Measurements from ENCODE around the gene ZNF784.

Gene ZNF784

GRCh38 chr19:55579766-55580621 is 44.4 kb downstream of the ZNF784 start (continued):
- TF ChIP-seq PATZ1 (tag by site-specific recombination; IDR thresholded peaks at IDR 0.05) (no peak; the same call in 1 of the 2 replicates), ZNF239 (tag by site-specific recombination; IDR thresholded peaks at IDR 0.05) (no peak), ZNF169 (tag by site-specific recombination; IDR thresholded peaks at IDR 0.05) (no peak)

- CTCF ChIA-PET, result no interaction called here
- H3K9me3 ChIP-seq (ENCODE audit: control insufficient read depth, insufficient read depth, low read depth, low read length), result no peaks in the 10 kb centered on the region
- POLR2A ChIA-PET, result interaction anchor here (1.2 kb wide), 1 partner anchor 20 kb away, joined by 3 read pairs; the partner anchor contains the start of gene FIZ1
- H3K4me3 ChIP-seq (ENCODE audit: low read depth, low read length), result peak overlapping the region; percentile 100
- TF ChIP-seq ZNF26 (tag by site-specific recombination; IDR thresholded peaks at IDR 0.05), result no peak
- H3K4me1 ChIP-seq (ENCODE audit: control insufficient read depth, insufficient read depth, low read length), result no peaks in the 10 kb centered on the region
- H3K27ac ChIP-seq (ENCODE audit: extremely low read depth, low read depth, low read length), result peak overlapping the region; percentile 80
- peaks cover 9 to 20% of the 10 kb centered on the region in 2 experiments; a peak in 2 of 3 replicates for H3K36me3 ChIP-seq (ENCODE audit: control insufficient read depth in 2 of 2, insufficient read depth in 1 of 2, low read length in 2 of 2)
Measured at GRCh38 chr19:55578761-55579747, 45.3 kb downstream of the ZNF784 start.

- Histone ChIP-seq H3K4me1 (ENCODE audit: control insufficient read depth, insufficient read depth, low read length) (no peaks in the 10 kb centered on the region), H3K9me3 (ENCODE audit: control insufficient read depth, insufficient read depth, low read depth, low read length) (no peaks in the 10 kb centered on the region)
Measured at GRCh38 chr19:55578031-55578760, 46.2 kb downstream of the ZNF784 start.

More at GRCh38 chr19:55578031-55578760, 46.2 kb downstream of the ZNF784 start:
- ChIA-PET CTCF (no interaction called here), POLR2A (interaction anchor here (1.2 kb wide), 1 partner anchor 21 kb away, joined by 3 read pairs; the partner anchor contains the start of gene FIZ1)
- Histone ChIP-seq H3K4me3 (ENCODE audit: low read depth, low read length) (no peak overlapping the region), H3K27ac (ENCODE audit: extremely low read depth, low read depth, low read length) (no peak overlapping the region), H3K36me3 (ENCODE audit: control insufficient read depth in 2 of 2, insufficient read depth in 1 of 2, low read length in 2 of 2) (peaks cover 9 to 20% of the 10 kb centered on the region in 2 experiments; a peak in 2 of 3 replicates)
- TF ChIP-seq KLF1 (tag by site-specific recombination; IDR thresholded peaks at IDR 0.05), result no peak
- TF ChIP-seq SP3 (tag by site-specific recombination; IDR thresholded peaks at IDR 0.05), result no peak
- no peak for TF ChIP-seq ZBTB44 (tag by site-specific recombination; IDR thresholded peaks at IDR 0.05)
- TF ChIP-seq ZNF2 (tag by site-specific recombination; IDR thresholded peaks at IDR 0.05), result no peak
- no peak for TF ChIP-seq ZNF19 (tag by site-specific recombination; IDR thresholded peaks at IDR 0.05; ENCODE audit: low read depth)
- TF ChIP-seq ZNF341 (tag by site-specific recombination; IDR thresholded peaks at IDR 0.05; ENCODE audit: low read depth), result no peak
- TF ChIP-seq ZNF549 (tag by site-specific recombination; IDR thresholded peaks at IDR 0.05), result no peak
- no peak for TF ChIP-seq ZNF596 (tag by site-specific recombination; IDR thresholded peaks at IDR 0.05)
- TF ChIP-seq ZNF239 (tag by site-specific recombination; IDR thresholded peaks at IDR 0.05), result no peak
- no peak for TF ChIP-seq ZNF791 (tag by site-specific recombination; IDR thresholded peaks at IDR 0.05)
- TF ChIP-seq ZNF146 (tag by site-specific recombination; IDR thresholded peaks at IDR 0.05), result no peak
- TF ChIP-seq ZNF747 (tag by site-specific recombination; IDR thresholded peaks at IDR 0.05), result no peak
- no peak for TF ChIP-seq ZNF423 (tag by site-specific recombination; IDR thresholded peaks at IDR 0.05)
